AG09309 (cell line): ENCODE measurements around the gene NUP205.

Source experiments
- DNase-seq: peaks from one replicate; pipeline ENCODE4 v3.0.0-alpha.2; 2010; ENCODE audit warnings: low read depth
- H3K4me3 ChIP-seq: 2 replicates; pipeline ENCODE4 v1.5.1; 2011; ENCODE audit warnings: mild to moderate bottlenecking, low read depth, low read length, moderate library complexity; ENCODE audit not compliant: control insufficient read depth
- TF ChIP-seq, protein P1 (sequence below): IDR thresholded peaks from 2 replicates; pipeline ENCODE4 v1.5.1; 2011; ENCODE audit warnings: mild to moderate bottlenecking, low read depth, low read length, inconsistent platforms; ENCODE audit not compliant: insufficient read depth, control insufficient read depth; ENCODE audit errors: missing control alignments

The NUP205 gene

DNA sequence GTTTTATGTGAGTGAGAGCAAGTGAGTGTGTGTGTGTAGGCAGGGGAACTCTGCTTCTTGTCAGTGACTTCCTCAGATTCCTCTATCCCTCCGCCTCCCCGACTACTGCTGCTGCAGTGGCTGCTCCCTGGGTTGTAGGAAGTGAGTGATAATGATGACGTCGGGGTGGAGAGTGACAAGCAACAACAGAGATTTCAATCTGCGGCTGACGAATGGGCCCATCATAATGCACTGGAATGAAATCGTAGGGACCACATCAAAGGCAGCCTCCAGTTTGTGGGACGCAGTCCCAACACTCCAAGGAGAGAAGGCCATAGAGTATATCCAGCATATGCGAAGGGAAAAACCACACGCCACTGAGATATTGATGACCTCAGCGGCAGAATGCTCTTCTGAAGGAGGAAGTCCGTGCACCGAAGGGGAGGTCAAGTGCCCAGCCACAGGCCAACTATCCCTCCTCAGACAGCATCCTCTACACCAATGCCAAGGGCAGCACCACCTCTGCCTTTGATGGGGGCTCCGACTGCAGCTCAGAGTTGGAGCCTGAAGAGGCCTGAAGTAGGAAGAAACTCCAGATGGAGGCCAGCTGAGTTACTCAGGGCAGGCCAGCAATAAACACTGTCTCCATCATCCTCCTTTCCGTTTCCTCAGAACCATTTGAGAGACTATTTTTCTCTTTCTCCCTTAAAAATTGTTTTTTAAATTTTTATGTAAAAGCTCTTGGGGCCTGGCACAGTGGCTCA lies 93.3 kb downstream of the NUP205 start:
- no peak for DNase-seq
- H3K4me3 ChIP-seq: no peak overlapping the region
- TF ChIP-seq, protein P1, sequence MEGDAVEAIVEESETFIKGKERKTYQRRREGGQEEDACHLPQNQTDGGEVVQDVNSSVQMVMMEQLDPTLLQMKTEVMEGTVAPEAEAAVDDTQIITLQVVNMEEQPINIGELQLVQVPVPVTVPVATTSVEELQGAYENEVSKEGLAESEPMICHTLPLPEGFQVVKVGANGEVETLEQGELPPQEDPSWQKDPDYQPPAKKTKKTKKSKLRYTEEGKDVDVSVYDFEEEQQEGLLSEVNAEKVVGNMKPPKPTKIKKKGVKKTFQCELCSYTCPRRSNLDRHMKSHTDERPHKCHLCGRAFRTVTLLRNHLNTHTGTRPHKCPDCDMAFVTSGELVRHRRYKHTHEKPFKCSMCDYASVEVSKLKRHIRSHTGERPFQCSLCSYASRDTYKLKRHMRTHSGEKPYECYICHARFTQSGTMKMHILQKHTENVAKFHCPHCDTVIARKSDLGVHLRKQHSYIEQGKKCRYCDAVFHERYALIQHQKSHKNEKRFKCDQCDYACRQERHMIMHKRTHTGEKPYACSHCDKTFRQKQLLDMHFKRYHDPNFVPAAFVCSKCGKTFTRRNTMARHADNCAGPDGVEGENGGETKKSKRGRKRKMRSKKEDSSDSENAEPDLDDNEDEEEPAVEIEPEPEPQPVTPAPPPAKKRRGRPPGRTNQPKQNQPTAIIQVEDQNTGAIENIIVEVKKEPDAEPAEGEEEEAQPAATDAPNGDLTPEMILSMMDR: no peak

DNA sequence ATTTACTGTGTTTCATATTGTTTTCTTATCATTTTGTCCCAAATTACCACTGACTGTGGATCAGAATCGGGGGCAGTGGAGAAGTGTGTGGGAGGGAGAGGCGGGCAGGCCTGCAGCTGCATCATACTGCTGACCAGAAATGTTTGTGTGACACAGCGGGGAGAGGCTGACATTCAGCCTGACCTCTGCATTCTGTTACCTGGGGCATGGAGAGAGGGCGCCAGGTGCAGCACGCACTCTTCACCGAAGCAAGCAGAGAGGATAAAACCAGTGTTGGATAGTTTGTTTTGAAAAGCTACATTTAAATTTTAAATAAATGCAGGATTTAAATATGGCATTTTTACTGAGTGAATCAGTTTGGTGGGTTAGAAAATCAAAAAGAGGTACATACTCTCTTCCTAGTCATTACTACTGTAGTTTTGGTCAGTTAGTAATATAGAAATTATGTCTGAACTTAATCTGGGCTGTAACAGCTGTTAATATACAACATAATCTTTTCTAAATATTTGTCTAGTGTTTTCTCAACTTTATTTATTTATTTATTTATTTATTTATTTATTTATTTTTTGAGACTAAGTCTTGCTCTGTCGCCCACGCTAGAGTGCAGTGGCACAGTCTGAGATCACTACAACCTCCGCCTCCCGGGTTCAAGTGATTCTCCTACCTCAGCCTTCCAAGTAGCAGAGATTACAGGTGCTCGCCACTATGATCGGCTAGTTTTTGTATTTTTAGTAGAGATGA lies 95.8 kb downstream of the NUP205 start:
- H3K4me3 ChIP-seq: no peak overlapping the region
- DNase-seq: no peak
- TF ChIP-seq, protein P1: no peak

DNA sequence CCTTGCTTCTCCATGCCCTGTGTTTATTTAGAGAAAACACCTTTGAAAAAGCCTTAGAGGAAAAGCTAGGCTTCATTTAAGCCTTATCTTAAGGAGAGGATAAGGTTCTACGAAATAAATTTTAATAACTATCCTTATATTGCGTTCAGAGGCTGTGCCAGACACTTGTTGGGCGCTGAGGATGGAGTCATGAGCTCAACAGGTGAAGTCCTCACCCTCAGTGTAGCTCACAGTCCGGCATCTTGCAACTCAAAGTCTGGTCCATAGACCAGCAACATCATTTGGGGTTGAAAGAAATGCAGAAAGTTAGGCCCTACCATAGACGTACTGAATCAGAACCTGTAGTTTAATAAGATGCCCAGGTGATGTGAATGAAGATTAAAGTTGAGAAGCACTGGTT lies 100.8 kb downstream of the NUP205 start:
- DNase-seq: no peak
- no peak overlapping the region for H3K4me3 ChIP-seq
- TF ChIP-seq, protein P1: no peak

DNA sequence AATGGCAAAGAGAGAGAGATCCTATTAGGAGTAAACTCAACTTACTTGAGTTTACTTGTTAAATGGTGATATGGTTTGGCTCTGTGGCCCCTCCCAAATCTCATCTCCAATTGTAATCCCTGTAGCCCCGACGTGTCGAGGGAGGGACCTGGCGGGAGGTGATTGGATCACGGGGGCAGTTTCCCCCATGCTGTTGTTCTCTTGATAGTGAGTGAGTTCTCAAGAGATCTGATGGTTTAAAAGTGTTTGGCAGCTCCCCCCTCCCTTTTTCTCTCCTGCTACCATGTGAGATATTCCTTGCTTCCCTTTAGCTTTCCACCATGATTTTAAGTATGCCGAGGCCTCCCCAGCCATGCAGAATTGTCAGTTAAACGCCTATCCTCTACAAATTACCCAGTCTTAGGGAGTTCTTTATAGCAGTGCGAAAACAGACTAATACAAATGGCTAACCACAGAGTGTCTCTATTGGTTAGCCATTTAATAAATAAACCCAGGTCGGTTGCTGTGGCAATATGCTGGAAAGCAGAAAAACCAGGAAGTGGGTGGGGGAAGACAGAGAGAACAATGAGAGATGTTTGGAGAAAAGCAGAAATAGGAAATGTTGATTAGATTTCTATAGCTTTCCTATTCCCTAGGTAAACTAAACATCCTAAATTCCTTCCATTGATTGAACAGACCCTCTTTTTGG lies 101.6 kb downstream of the NUP205 start:
- TF ChIP-seq, protein P1: no peak
- no peak overlapping the region for H3K4me3 ChIP-seq
- no peak for DNase-seq

DNA sequence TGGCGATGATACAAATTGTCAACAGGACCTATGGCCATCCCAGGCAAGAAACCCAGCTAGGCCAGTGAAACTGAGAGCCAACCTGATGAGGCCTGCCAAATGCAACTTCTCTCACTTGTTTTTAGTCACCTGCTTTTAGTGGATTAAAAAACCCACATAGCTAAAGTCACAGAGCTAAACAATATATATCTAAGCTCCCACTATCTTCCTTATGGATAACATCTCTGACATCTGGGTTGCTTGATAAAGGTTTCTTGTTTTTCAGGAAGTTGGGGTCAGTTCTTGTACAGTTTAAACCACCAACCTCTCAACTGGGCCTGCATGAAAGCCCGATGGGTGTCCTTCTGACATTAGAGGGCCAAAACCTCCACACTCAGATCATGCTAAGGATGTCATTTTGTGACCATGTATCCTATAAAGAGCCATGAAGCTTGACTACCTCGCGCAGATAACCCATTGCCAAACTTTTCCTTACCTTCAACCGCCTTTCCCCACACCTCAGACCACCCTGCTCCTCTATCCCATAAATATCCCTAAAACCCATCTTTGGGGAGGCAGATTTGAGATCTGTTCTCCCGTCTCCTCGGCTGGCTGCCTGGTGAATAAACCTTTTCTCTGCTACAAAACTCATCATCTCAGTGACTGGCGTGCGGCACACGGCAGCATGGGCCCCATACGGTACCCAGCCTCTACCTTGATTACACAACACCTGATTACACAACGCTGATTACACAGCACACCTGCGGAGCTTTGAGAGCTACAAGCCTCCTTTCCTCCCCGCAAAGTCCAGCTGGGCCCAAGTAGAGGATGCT lies 103.8 kb downstream of the NUP205 start:
- TF ChIP-seq, protein P1: no peak
- no peak for DNase-seq
- H3K4me3 ChIP-seq: peak overlapping the region; percentile 82

DNA sequence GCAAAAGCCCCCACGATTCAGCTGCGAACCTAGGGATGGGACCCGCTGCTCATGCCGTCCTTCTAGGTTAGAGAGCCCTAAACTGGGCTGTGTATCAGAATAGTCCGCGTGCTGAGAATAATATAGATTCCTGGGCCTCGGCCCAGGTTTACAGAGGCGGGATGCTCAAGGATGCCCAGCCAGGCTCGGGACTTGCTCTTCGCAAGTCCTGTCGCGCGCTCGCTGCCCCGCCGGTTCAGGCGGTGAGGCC lies 104.3 kb downstream of the NUP205 start:
- no peak for DNase-seq
- TF ChIP-seq, protein P1: no peak

More for the DNA sequence above, 104.3 kb downstream of the NUP205 start:
- peak overlapping the region; percentile 82 for H3K4me3 ChIP-seq
